Mononuclear cell (primary cell): ENCODE measurements around the gene FSTL5. TPM values are rescaled to one million over a fixed set of nuclear protein-coding genes. Genes with fewer than 3 reads are reported as not detected.

ENCODE experiments used
- H3K27me3 ChIP-seq: 2 replicates; pipeline ENCODE4 v1.6.0; 2011; ENCODE audit warnings: low read length, control low read depth; ENCODE audit not compliant: insufficient read depth
- H3K4me1 ChIP-seq: 2 replicates; pipeline ENCODE4 v1.5.1; 2011; ENCODE audit warnings: mild to moderate bottlenecking, low read length, control low read depth; ENCODE audit not compliant: insufficient read depth
- H3K4me3 ChIP-seq: 2 replicates; pipeline ENCODE4 v1.5.1; 2011; ENCODE audit warnings: mild to moderate bottlenecking, low read length, moderate library complexity
- H3K9me3 ChIP-seq: 2 replicates; pipeline ENCODE4 v1.5.1; 2011; ENCODE audit warnings: low read depth, mild to moderate bottlenecking, control low read depth, low read length
- total RNA-seq: library from RNA; depleted of rRNA; stranded (reverse); fragments of >200 nt; gene quantifications from one replicate; pipeline ENCODE4 v1.2.3, GENCODE V29; 2012

FSTL5 gene
- total RNA-seq, 1 donor, result under 0.01 TPM

GRCh38 chr4:161342881-161343568 is 820.8 kb downstream of the FSTL5 start:
- Histone ChIP-seq H3K4me3 (no peak overlapping the region), H3K4me1 (no peaks in the 10 kb centered on the region), H3K9me3 (no peaks in the 10 kb centered on the region), H3K27me3 (no peaks in the 10 kb centered on the region)

- Histone ChIP-seq H3K4me3 (no peak overlapping the region), H3K4me1 (no peaks in the 10 kb centered on the region), H3K27me3 (no peaks in the 10 kb centered on the region), H3K9me3 (no peaks in the 10 kb centered on the region)
Measured at GRCh38 chr4:161336621-161337020, 827.2 kb downstream of the FSTL5 start.

- H3K9me3 ChIP-seq, result no peaks in the 10 kb centered on the region
- no peaks in the 10 kb centered on the region for H3K27me3 ChIP-seq
- no peaks in the 10 kb centered on the region for H3K4me1 ChIP-seq
- H3K4me3 ChIP-seq, result no peak overlapping the region
Measured at GRCh38 chr4:161336016-161336530, 827.7 kb downstream of the FSTL5 start.
